T-helper 1 cell treated with Interleukin-12 subunit alpha and Interleukin-12 subunit beta and Interleukin-4 antibody, amounts not matched to agents 30 ng/mL and 1 ng/mL, for 36 hours (primary cell): ENCODE results near the gene SMARCA4. TPM values are rescaled to one million over a fixed set of nuclear protein-coding genes. Genes with fewer than 3 reads are reported as not detected.
"Not testable (repeated sequence)": the region's sequence is repeated elsewhere in the genome, so short reads cannot be mapped to it uniquely, and the experiment has no call there.

Experiments used
- intact Hi-C: fragments of 100-400 bp; cut with micrococcal nuclease; formaldehyde crosslinking; loops from one replicate; pipeline ENCODE4 v1.15.1; 2024
- total RNA-seq: library from RNA; stranded (reverse); gene quantifications from 2 replicates; pipeline ENCODE4 v1.2.3, GENCODE V29; 2022

Gene SMARCA4
- total RNA-seq, 1 donor from 2014 or later: 118 TPM

GRCh38 chr19:10975374-10976130, 14.7 kb downstream of the SMARCA4 start:
- intact Hi-C loops: no loop called here

- intact Hi-C loops: no loop called here
These were observed 15.5 kb downstream of the SMARCA4 start for GRCh38 chr19:10976131-10976892.

- intact Hi-C loops: no loop called here
These were observed 16.9 kb downstream of the SMARCA4 start for GRCh38 chr19:10977742-10978092.

- intact Hi-C loops: loop anchor here (1.0 kb wide), 1 partner anchor 38 kb away; no protein-coding TSS in a partner anchor
These were observed 19.1 kb downstream of the SMARCA4 start for GRCh38 chr19:10979951-10980381.

GRCh38 chr19:10981252-10981895, 20.5 kb downstream of the SMARCA4 start:
- intact Hi-C loops: no loop called here

- intact Hi-C loops: no loop called here
These were observed 22.2 kb downstream of the SMARCA4 start for GRCh38 chr19:10983026-10983425.

GRCh38 chr19:10984166-10984735, 23.4 kb downstream of the SMARCA4 start:
- intact Hi-C loops: no loop called here

- intact Hi-C loops: no loop called here
These were observed 24.7 kb downstream of the SMARCA4 start for GRCh38 chr19:10985502-10985901.

- intact Hi-C loops: no loop called here
These were observed 25.7 kb downstream of the SMARCA4 start for GRCh38 chr19:10986301-10987127.

GRCh38 chr19:10987571-10988297, 26.9 kb downstream of the SMARCA4 start:
- intact Hi-C loops: no loop called here

GRCh38 chr19:10988380-10988779, 27.6 kb downstream of the SMARCA4 start:
- intact Hi-C loops: no loop called here

GRCh38 chr19:10988921-10989320, 28.1 kb downstream of the SMARCA4 start:
- intact Hi-C loops: no loop called here

GRCh38 chr19:10991076-10991475, 30.2 kb downstream of the SMARCA4 start:
- intact Hi-C loops: no loop called here

- intact Hi-C loops: no loop called here
These were observed 30.8 kb downstream of the SMARCA4 start for GRCh38 chr19:10991521-10992081.

GRCh38 chr19:10992174-10992573, 31.3 kb downstream of the SMARCA4 start:
- intact Hi-C loops: not testable (repeated sequence)

GRCh38 chr19:10995926-10996600, 35.2 kb downstream of the SMARCA4 start:
- intact Hi-C loops: no loop called here

- intact Hi-C loops: no loop called here
These were observed 37.3 kb downstream of the SMARCA4 start for GRCh38 chr19:10998045-10998533.

- intact Hi-C loops: no loop called here
These were observed 37.8 kb downstream of the SMARCA4 start for GRCh38 chr19:10998666-10999065.

- intact Hi-C loops: no loop called here
These were observed 44.7 kb downstream of the SMARCA4 start for GRCh38 chr19:11005521-11005920.
